Measurements from ENCODE around the gene ATG7. TPM values are rescaled to one million over a fixed set of nuclear protein-coding genes. Genes with fewer than 3 reads are reported as not detected.

ATG7 gene
- total and polyA plus RNA-seq, 10 of the 15 experiments (the other 5 are each of a cell fraction or from before 2014, with no cell fraction given), result 13.5 to 49.5 (median 26.4) TPM

GRCh38 chr3:11375333-11376088, 103.3 kb downstream of the ATG7 start:
- intact Hi-C loops (cut with micrococcal nuclease; ENCODE audit: unreplicated experiment), result loop anchor here (5.0 kb wide), 1 partner anchor 427 kb away; no protein-coding TSS in a partner anchor
- Histone ChIP-seq H3K27ac (ENCODE audit: control insufficient read depth, insufficient read depth) (no peak overlapping the region), H4K20me1 (ENCODE audit: control insufficient read depth, insufficient read depth) (no peaks in the 10 kb centered on the region), H3K9ac (ENCODE audit: control insufficient read depth, insufficient read depth, low read length) (no peak overlapping the region), H3K79me2 (ENCODE audit: control insufficient read depth, insufficient read depth, low read length) (no peaks in the 10 kb centered on the region), H3K4me3 (no peak overlapping the region), H3K27me3 (replicated peaks in 1 of 2; ENCODE audit: control insufficient read depth in 2 of 2, insufficient read depth in 2 of 2, low read length in 1 of 2) (no peaks in the 10 kb centered on the region), H3K9me3 (replicated peaks; ENCODE audit: control insufficient read depth, insufficient read depth, low read length) (no peaks in the 10 kb centered on the region), H3K4me2 (ENCODE audit: control insufficient read depth, insufficient read depth) (no peak overlapping the region), H3K36me3 (ENCODE audit: control insufficient read depth in 2 of 2, insufficient read depth in 2 of 2, low read length in 1 of 2) (no peaks in the 10 kb centered on the region; a peak in 2 of 4 replicates), H3K4me1 (ENCODE audit: control insufficient read depth, insufficient read depth, low read length) (peaks cover 6% of the 10 kb centered on the region), H2AFZ (ENCODE audit: control insufficient read depth, low read depth, low read length) (no peak overlapping the region)
- ChIA-PET RAD21 (ENCODE audit: unreplicated experiment) (no interaction called here), POLR2A (no interaction called here), CTCF (interaction anchor here (1.5 kb wide), 1 partner anchor 275 kb away, joined by 10 read pairs; no protein-coding TSS in a partner anchor), SMC1A (ENCODE audit: uncharacterized antibody, unreplicated experiment) (interaction anchor here (1.2 to 2.4 kb wide), 3 partner anchors 12 to 275 kb away, joined by 3 to 7 read pairs (median 4); no protein-coding TSS in a partner anchor)
- FAIRE-seq (no peak), ATAC-seq (no peak), DNase-seq (ENCODE audit: low read depth, low spot score) (no peak)
- no TSS peak for BruUV-seq (replicated peaks)
- WGBS (ENCODE audit: insufficient coverage, insufficient replicate concordance, low lambda C conversion rate, missing lambda C conversion rate), result 92% methylated on average over 11 of the region's 11 CpGs
- no peak for TF ChIP-seq SMC3 (IDR thresholded peaks at IDR 0.05; ENCODE audit: borderline replicate concordance, low read length)
- TF ChIP-seq RELB (IDR thresholded peaks at IDR 0.05; ENCODE audit: low read depth), result no peak
- no peak for TF ChIP-seq NFYB (IDR thresholded peaks at IDR 0.05; ENCODE audit: insufficient read depth, low read depth, low read length)
- TF ChIP-seq RAD51 (IDR thresholded peaks at IDR 0.05), result no peak
- TF ChIP-seq MLLT1 (IDR thresholded peaks at IDR 0.05), result no peak
- TF ChIP-seq CBFB (IDR thresholded peaks at IDR 0.05; ENCODE audit: low read depth), result no peak
- TF ChIP-seq MEF2B (IDR thresholded peaks at IDR 0.05; ENCODE audit: partially characterized antibody, poor library complexity, severe bottlenecking), result no peak
- no peak for TF ChIP-seq E2F4 (IDR thresholded peaks at IDR 0.05; ENCODE audit: low read depth, low read length)
- TF ChIP-seq NKRF (conservative IDR thresholded peaks at IDR 0.05), result no peak
- TF ChIP-seq CREB1 (IDR thresholded peaks at IDR 0.05; ENCODE audit: low read depth), result no peak
- in situ Hi-C loops (cut with MboI), result no loop called here
